GM19324 (cell line): ENCODE results near the gene ADAM12.

Source experiments
- ATAC-seq: cut with Tn5 transposase; IDR thresholded peaks from one replicate; pipeline ENCODE4 v1.9.1; 2021; ENCODE audit warnings: mild to moderate bottlenecking, moderate library complexity; ENCODE audit not compliant: unreplicated experiment, low FRiP score

ADAM12 gene

DNA sequence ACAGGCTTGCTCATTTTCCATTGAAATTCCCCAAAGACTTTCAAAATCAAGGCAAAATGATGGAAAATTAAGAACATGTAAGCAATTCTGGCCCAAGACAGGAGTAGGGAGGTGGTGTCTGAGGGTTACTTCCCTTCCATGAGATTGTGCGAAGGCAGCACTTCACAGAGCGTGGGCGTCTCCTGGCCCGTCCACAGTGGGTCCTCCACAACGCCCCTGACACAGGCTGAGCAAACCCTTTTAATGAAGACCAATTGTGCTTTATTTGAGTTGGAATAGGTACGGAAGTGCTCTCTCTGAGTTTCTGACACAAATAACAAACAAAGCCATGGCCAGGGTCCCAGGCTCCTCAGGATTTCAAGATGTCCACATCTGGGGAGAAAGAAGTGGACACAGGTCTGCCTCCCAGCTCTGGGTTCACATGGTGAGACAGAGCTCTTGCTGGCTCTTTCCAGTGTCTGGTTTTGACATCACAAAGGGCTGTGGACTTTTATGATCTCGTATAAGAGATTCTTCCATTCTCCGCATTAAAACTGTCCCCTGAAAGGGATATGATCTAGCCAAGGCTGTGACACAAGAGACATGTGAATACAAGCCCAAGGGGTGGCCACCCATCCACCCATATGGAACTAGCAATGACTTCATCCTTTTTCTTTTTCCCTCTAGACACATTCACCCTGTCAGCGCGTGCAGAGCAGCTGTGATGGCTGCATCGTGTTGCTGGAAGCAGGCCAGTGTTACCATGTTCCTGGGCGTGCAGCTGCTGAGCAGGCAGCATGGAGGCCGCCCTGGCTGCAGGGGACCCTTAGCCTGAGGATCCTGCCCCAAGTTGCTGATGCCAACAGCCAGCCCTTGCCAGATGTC is 145.6 kb downstream of the ADAM12 start:
- ATAC-seq, result no peak

DNA sequence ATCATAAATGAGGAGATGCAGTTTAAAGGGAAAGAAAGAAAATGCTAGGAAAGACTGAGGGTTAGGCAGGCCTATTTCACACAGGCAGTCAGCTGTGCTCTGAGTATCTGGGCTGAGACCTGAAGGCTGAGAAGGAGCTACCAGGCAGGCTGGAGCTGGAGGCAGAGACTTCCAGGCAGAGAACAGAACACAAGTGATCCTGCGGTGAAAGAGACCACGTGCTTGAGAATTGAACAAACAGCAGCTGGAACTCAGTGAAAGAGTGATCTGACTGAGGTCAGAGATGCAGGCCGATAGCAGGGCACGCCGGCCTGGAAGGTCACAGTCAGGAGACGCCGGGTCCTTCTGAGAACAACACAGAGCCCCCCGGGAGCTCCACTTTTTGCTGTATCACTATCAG is 147.8 kb downstream of the ADAM12 start:
- ATAC-seq, result no peak

DNA sequence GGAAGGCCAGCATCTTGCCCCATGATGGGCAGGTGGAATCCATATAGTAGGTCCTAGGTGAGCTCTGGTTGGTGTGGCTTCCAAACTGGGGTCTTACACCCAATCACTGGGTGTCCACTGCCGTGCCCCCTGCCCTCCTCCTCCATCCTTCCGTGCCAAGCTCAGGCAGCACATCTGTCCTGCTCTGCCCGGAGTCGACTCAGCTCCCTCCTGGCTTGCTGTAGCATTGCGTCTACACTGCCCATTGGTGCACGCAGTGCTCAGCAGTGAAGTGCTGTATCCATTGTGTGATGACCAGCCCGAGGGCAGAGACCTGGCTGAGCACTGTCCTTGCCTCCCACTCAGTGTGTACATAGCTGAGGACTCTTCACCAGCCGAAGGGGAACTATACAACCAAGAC is 148.4 kb downstream of the ADAM12 start:
- ATAC-seq, result no peak

DNA sequence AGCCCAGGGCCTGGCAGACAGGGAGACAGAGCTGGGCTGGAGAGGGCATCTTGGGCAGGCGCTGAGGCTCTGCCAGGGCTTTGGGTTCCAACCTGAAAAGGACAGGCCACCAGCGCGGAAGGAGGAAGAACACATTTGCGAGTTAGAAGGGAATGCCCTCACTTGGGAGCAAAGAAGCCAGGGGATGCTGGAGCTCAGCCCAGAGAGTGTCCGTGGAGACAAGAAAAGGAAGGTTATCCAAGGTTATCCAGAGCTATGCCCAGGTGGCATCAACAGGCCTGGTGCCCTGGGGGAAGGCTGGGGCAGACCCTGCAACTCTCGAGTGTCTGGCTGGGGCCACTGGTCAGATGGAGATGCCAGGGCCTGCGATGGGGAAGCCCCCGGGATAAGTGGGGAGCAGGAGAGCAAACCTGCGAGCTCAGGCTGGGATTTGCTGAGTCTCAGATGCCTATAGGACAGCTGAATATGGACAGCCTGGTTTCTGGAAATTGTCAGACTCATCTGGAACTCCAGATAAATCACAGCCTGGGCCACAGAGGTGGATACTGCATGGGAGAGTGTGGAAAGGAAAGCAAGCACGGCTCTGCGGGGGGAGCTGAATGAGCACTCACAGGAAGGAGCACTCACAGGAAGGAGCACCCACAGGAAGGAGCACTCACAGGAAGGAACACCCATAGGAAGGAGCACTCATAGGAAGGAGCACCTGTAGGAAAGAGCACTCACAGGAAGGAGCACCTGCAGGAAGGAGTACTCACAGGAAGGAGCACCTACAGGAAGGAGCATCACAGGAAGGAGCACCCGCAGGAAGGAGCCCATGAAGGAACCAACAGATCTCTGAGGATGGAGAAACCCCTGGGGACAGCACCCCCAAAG is 152.1 kb downstream of the ADAM12 start:
- no peak for ATAC-seq

DNA sequence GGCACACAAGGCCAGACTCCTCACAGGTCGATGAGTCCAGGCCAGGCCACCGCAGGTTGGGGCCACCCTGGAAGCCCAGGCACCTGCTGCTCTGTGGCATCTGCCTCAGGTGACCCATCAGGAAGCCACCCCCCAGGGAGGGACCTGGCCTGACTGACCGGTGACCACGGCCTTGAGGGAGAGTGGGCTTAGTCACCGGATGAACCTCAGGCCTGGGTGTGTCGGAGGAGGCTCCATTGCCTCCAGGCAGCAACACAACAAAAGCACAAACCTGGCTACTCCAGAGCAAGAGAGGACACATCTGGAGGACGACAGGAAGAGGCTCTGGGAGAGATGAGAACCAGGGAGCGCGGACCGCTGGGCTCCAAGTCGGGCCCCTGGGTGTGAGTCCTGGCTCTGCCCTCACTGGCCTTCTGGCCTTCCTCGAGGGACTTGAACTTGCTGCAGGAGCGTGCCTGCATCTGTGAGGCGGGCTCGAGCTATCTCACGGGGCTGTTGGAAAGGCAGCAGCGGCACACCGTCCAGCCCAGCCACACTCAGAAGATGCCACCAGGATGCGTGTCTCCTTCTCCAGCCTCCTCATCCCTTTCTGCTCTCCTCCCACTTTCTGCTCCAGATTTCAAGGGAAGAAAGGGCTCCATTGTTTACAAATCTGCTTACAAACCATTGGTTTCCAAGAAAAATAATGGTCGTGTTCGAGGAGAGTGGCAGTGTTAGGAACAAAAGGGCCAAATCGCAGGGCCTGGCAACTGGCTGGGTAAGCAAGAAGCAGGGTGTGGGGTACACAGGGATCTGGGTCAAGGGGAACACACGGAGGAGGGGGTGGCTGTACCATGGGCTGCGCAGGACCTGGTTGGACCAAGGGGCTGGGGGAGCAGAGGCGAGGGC is 152.9 kb downstream of the ADAM12 start:
- ATAC-seq, result no peak

DNA sequence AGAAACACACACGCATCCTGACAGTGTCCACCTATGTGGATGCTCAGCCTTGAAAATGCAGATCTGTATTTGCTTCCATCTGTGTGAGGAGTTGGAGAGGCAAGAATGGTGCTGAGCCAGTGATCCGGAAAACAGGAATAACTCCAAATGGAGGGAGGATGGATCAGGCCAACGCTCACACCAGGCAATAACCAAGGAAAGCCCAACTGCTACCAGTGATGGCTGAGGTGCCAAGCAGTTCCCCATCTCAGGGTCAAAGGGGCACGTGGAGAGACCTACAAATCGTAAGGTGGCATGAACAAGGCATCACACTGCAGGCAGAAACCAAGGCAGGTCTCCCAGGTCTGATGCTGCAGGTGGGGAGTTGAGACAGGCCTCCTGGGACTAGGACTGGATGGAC is 153.6 kb downstream of the ADAM12 start:
- no peak for ATAC-seq

DNA sequence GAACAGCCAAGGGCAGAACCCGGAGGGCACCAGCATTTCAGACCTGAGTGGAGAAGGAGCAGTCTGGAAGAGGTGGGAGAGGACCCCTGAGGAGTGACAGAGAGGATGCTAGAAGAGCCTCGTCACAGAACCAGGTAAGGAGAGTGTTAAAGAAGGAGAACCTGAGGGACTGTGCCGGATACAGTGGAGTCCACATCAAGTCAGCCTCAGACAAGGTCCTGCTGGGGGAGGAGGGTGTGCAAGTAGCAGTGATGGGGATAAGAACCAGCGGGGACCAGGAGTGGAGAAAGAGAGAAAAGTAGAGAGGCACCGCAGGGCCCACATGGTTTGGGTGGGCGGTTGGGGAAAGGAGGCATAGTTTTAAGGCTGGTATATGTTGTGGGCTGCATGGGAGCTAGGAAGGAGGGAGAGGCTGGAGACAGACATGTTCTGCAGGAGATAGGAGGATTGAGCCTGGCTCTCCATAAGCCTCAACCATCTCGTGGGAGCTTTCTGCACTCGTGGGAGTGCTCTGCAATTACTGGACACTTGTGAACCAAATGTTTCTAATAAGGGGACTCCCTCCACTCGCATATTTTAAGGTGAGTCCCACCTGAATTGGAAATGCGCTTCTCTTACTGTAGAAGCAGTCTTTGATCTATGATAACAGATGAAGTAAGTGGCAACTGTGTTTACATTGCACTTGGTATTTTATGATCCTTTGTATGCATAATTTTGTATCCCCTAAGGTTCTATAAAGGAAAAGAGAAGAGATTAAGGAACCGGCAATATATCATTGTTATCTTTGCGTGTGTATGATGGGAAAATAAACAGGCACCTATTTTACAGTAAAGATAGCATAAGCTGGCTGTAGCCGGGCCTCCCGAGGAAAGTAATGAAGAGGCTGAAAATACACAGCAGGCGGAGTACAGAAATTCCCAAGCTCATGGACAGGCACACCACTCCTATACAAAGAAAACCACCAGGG is 154.8 kb downstream of the ADAM12 start:
- no peak for ATAC-seq

DNA sequence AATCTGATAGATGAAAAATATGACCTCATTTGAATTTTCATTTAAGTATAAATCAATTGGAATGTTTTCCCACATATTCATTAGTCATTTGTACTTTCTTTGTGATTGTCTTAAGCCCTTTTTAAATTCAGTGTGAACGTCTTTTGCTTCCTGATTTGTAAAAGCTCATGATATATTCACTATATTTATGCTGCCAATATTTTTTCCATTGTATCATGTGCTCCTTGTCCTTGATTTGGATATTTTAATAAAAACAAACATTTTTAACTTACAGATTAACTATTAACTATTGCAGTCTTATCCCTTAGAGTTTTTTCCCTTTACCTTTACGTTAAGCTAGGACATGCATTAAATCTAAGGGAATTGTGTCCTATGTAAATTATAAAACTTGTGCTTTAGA is 157.7 kb downstream of the ADAM12 start:
- no peak for ATAC-seq

DNA sequence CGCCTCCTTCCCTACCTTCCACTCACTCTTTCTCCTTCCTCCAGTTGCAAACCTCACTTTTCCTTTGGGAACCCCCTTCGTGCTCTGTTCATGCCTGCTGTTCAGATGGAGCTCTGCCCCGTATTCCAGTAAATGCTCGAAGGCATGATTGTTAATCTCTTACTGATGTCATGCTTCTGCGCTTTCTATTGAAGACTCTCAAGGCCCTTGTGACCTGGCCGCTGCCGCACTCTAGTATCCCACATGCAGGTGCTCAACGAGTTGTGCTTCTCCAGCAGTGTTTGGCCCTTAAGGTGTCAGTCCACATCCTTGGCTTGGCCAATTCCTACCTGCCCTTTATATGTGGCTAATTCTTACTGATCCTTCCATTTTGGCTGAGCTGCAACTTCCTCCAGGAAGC is 158.6 kb downstream of the ADAM12 start:
- no peak for ATAC-seq

DNA sequence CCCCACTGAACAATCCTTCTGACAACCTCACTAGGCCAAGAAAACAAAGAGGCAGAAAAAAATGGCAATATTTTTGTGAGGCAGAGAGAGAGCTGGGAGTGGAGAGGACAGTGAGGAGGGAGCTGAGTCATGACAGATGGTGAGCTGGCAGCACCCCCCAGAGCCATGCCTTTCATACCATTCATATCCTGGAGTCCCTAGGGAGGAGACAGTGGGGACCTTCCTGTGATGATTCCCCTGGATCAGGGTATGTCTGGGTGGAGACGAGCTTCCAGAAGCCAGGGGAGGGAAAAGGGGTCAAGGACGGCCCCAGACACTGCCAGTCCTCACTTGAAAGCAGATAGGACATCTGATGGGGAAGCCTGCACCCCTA is 160.5 kb downstream of the ADAM12 start:
- no peak for ATAC-seq

DNA sequence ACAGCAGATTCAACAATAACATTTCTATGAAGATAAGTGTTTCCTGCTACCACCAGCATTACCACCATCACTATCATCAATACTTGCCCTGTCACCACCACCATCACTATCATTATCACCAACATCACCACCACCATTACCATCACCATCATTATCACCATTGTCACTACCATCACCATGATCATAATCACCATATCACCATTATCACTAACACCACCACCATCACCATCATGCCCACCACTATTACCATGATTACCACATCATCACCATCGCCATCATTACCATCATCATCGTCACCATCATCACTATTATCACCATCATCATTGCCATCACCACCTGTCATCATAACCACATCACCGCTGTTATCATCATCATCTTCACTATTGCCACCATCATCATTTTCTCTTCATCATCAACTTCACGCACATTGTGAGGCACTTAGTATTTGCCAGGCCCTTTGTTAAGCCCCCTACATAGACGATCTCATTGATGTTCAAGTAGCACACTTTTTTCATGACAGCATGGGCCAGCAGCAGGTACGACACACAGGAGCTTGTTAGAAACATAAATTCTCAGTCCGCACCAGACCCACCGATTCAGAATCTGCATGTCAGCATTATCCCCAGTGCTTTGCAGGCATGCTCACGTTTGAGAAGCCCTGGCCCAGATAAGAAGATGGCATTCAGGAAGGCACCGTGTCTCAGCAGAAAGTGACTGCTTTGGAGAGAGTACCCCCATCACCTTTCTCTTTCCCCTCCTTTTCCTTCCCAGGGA is 161.1 kb downstream of the ADAM12 start:
- no peak for ATAC-seq

DNA sequence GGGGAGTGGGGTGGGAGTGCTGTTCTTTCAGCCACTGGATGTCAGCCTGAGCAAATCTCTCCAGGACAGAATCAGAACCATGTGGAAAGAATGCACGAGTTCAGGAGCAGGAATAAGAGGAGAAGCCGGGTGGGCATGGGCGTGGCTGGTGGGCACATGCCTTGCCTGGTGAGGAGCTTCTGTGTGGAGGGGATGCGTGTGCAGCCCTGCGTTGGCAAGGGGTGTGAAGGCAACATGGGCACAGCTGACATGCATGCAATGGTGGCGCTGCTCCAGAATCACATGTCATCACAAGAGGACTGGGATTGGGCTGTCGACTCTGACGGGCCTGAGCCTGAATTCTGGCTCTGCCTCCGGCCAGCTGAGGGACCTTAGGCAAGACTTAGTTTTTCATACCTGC is 162.1 kb downstream of the ADAM12 start:
- no peak for ATAC-seq

DNA sequence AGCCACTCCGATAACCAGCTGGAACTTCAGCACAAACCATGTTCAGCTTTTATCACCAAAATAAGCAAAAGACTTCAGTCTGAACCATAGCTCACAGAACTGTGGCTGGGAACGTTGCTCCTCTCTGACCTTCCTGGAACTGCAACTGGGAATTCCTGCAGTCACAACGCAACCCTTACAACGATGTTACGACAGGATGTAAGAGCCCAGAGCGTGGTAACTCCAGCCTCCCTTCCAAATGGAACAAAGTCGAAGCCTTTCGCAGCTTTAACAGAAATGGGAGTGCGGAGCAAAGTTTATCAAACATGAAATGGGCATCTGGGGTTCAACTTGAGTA is 162.6 kb downstream of the ADAM12 start:
- no peak for ATAC-seq

DNA sequence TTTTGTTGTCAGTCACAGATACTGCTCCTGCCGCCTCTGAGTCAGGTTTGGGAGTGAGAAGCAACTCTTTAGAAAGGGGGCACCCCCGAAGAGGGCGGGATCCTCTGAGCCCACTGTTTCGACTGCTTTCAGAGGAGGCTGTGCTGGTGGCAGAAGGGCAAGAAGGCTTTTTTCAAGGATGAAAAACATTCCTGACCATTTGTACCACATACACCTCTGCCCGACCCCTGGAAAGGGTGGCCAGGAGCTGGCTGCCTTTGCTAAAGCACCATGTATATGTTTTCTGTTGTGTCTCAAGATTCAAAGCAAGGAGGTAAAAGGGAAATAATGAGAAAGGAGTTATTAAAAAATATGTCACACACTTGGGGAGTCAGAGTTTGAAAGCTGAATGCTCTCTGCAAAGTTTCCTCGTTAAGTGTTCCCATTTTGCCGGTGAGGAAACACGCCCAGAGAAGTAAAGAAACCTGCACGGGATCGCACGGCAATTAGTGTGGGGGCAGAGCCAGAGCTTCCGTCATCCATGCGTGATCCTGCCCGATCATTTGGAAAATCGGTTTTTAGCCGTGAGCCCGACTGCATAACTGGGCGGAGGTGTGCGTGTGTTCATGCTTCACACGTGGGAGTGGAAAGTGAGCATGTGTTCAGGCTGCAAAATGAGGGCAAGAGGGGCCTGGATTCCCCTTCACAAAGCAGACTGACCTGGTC is 163.2 kb downstream of the ADAM12 start:
- no peak for ATAC-seq

DNA sequence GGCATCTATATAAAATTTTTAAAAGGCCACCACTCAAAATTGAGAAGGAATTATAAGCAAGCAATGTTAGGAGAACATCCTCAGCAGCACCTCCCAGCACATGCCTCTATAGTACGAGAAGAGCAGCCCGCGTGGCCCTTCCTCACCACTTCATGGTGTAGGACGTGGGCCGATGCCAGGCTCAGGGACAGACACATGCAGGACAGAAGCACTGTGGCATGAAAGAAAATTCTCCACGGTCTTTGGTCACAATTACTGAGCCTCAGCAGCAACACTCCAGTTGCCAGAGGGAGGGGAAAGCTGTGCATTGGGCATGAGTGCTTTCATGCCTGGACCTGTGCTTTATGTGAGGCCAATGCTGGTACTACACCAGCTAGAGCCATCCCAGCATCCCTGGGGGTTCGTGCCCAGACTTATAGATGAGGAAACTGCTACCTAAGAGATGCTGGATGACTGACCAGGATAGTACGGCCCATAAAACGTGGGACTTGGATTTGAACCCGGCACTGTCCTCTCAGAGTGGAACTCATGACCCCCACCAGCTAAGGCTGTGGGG is 164.7 kb downstream of the ADAM12 start:
- no peak for ATAC-seq

DNA sequence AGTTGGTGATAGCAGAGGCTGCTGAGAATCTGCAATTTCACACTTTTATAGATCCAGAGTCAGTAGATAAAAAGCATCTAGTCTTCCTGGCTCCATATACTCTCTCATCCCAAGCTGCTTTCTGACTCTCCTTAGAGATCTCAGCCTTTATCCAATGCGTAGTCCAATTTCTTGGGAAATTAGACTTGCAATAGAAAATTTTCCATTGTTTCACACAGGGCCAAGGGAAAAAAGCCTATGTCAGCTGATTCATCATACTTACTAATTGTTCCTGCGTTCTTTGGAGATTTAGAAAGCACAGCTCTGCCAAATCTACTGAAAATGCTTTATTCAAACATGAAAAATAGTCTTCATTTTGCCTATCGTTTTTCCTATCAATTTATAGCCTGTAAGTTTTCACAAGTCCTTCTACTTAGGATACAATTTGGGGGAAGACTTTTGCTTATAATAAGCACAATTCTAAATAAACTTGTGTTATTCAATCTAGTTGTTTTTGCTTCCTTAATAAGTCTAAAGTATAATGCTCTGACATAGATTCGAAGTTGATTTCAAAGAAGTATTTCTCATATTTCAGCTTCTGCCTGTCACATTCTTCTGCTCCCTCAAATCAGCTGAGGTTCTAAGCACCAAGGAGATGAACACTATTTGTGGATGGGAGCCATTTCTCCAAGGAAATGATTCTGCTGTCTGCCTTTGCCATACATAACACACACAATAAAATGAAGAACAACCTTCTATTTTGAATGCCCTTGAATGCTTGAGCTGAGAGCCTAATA is 165.4 kb downstream of the ADAM12 start:
- no peak for ATAC-seq

DNA sequence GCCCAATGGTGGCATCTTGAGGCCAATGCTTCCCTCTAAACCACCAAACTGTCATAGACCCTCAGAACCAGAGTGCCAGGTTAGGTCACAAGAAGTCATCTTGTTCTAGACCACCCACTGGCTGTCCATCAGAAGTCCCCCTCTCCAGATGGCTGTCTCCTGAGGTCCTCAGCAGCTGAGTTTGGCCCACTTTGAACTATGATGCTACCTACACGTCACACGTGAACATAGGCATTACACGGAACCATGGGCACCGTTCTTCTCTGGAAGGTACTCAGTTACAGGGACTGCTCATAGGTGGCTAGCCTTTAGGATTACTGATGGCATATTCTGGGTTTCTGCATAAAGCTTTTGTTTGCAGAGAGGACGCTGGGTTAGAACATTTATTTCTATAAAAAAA is 166.4 kb downstream of the ADAM12 start:
- ATAC-seq, result no peak
